GM23338 (cell line): ENCODE data around the gene YWHAB. TPM values are rescaled to one million over a fixed set of nuclear protein-coding genes. Genes with fewer than 3 reads are reported as not detected.

ENCODE experiments used
- ATAC-seq: fragments of 200-7000 bp; cut with Tn5 transposase; 3 replicates; pipeline ENCODE4 v1.9.1; 2020
- DNase-seq: peaks from one replicate; pipeline ENCODE4 v3.0.0-alpha.2; 2015; ENCODE audit warnings: low spot score
- H2AFZ ChIP-seq: fragments of 200-600 bp; sonication (generic); 2 replicates; pipeline ENCODE4 v1.8.0; 2016; ENCODE audit warnings: antibody characterized with exemption, mild to moderate bottlenecking, moderate library complexity
- H3F3A ChIP-seq: fragments of 200-600 bp; sonication (generic); replicated peaks from 2 replicates; pipeline ENCODE4 v1.8.0; 2017; ENCODE audit warnings: antibody characterized with exemption, mixed run types, low read depth
- H3K27ac ChIP-seq: fragments of 200-600 bp; sonication (generic); 2 replicates; pipeline ENCODE4 v1.6.1; 2016; ENCODE audit warnings: low read depth
- H3K27me3 ChIP-seq: fragments of 200-600 bp; sonication (generic); 2 replicates; pipeline ENCODE4 v1.8.0; 2016; ENCODE audit warnings: mild to moderate bottlenecking, mixed run types, moderate library complexity; ENCODE audit not compliant: insufficient read depth
- H3K36me3 ChIP-seq: fragments of 200-600 bp; sonication (generic); 2 replicates; pipeline ENCODE4 v1.8.0; 2016; ENCODE audit warnings: mild to moderate bottlenecking; ENCODE audit not compliant: insufficient read depth
- H3K4me1 ChIP-seq: fragments of 200-600 bp; sonication (generic); 2 replicates; pipeline ENCODE4 v1.8.0; 2016; ENCODE audit warnings: mild to moderate bottlenecking, moderate library complexity; ENCODE audit not compliant: insufficient read depth
- H3K4me2 ChIP-seq: fragments of 200-600 bp; sonication (generic); 2 replicates; pipeline ENCODE4 v1.7.1; 2017; ENCODE audit warnings: mixed run types
- H3K4me3 ChIP-seq: fragments of 200-600 bp; sonication (generic); 2 replicates; pipeline ENCODE4 v1.6.1; 2016; ENCODE audit warnings: mixed run types
- H3K79me2 ChIP-seq: fragments of 200-600 bp; sonication (generic); replicated peaks from 2 replicates; pipeline ENCODE4 v1.8.0; 2017; ENCODE audit warnings: mild to moderate bottlenecking; ENCODE audit not compliant: insufficient read depth
- H3K9me2 ChIP-seq: fragments of 200-600 bp; sonication (generic); 2 replicates; pipeline ENCODE4 v1.8.0; 2017; ENCODE audit not compliant: insufficient read depth
- H4K20me1 ChIP-seq: fragments of 200-600 bp; sonication (generic); replicated peaks from 2 replicates; pipeline ENCODE4 v1.8.0; 2017; ENCODE audit warnings: mild to moderate bottlenecking; ENCODE audit not compliant: insufficient read depth
- H3K27ac Mint-ChIP-seq: 2 replicates; pipeline ENCODE4 v1.8.0; 2020; ENCODE audit warnings: inconsistent platforms, mild to moderate bottlenecking, moderate library complexity, mixed read lengths
- H3K27me3 Mint-ChIP-seq: 3 replicates; pipeline ENCODE4 v1.8.0; 2022; ENCODE audit warnings: low read depth, mild to moderate bottlenecking, moderate library complexity, mixed read lengths, inconsistent platforms; ENCODE audit not compliant: insufficient read depth, poor library complexity
- H3K36me3 Mint-ChIP-seq: 3 replicates; pipeline ENCODE4 v1.8.0; 2021; ENCODE audit warnings: low read depth, mild to moderate bottlenecking, inconsistent platforms, moderate library complexity, mixed read lengths
- H3K4me1 Mint-ChIP-seq: 3 replicates; pipeline ENCODE4 v1.8.0; 2020; ENCODE audit warnings: mild to moderate bottlenecking, inconsistent platforms, mixed read lengths
- H3K4me3 Mint-ChIP-seq: 3 replicates; pipeline ENCODE4 v1.8.0; 2021; ENCODE audit warnings: moderate library complexity, mild to moderate bottlenecking, inconsistent platforms, mixed read lengths
- H3K9me3 Mint-ChIP-seq: 3 replicates; pipeline ENCODE4 v1.8.0; 2020; ENCODE audit warnings: moderate library complexity, mild to moderate bottlenecking, inconsistent platforms, mixed read lengths
- EZH2 ChIP-seq: fragments of 200-600 bp; sonication (generic); IDR thresholded peaks from one replicate; pipeline ENCODE4 v1.8.0; 2017; ENCODE audit warnings: antibody characterized with exemption, mild to moderate bottlenecking, low read depth; ENCODE audit not compliant: unreplicated experiment
- EZH2phosphoT487 ChIP-seq: fragments of 200-600 bp; sonication (generic); IDR thresholded peaks from one replicate; pipeline ENCODE4 v1.8.1; 2018; ENCODE audit warnings: antibody characterized with exemption; ENCODE audit not compliant: unreplicated experiment
- NANOG ChIP-seq: IDR thresholded peaks from 2 replicates; pipeline ENCODE4 v1.6.1; 2016; ENCODE audit warnings: antibody characterized with exemption, borderline replicate concordance
- POLR2AphosphoS5 ChIP-seq: IDR thresholded peaks from 2 replicates; pipeline ENCODE4 v1.6.1; 2016; ENCODE audit warnings: antibody characterized with exemption, low read depth
- REST ChIP-seq: IDR thresholded peaks from one replicate; pipeline ENCODE4 v1.6.1; 2018; ENCODE audit warnings: antibody characterized with exemption; ENCODE audit not compliant: unreplicated experiment
- STAT1 ChIP-seq: IDR thresholded peaks from one replicate; pipeline ENCODE4 v1.6.1; 2016; ENCODE audit warnings: antibody characterized with exemption; ENCODE audit not compliant: unreplicated experiment
- ZNF114 ChIP-seq: fragments of 250-450 bp; sonication (Bioruptor Pico); IDR thresholded peaks from 2 replicates; pipeline ENCODE4 v1.5.0; 2020; ENCODE audit warnings: mild to moderate bottlenecking, moderate library complexity
- ZNF462 ChIP-seq: fragments of 250-450 bp; sonication (Bioruptor Pico); IDR thresholded peaks from 2 replicates; pipeline ENCODE4 v1.5.0; 2020; ENCODE audit warnings: mild to moderate bottlenecking, moderate library complexity
- polyA plus RNA-seq: library from polyadenylated mRNA; unstranded; fragments of >200 nt; fragmentation: Nextera tagmentation; extraction: Ambion mirVana; gene quantifications from 2 replicates; pipeline ENCODE4 v1.2.1, GENCODE V29; 2016
- total RNA-seq: library from RNA; depleted of rRNA; stranded (reverse); fragments of >200 nt; shearing (Covaris generic); gene quantifications from 2 replicates; pipeline ENCODE4 v1.2.3, GENCODE V29; 2014

YWHAB gene
- total and polyA plus RNA-seq, 2 experiments from 2014 or later, result 121 to 519 TPM

GRCh38 chr20:44941120-44941691 is 55.7 kb downstream of the YWHAB start:
- Histone ChIP-seq H3K9me2 (no peaks in the 10 kb centered on the region), H2AFZ (no peak overlapping the region), H3K4me1 (no peaks in the 10 kb centered on the region), H3K4me2 (no peak overlapping the region), H3K4me3 (no peak overlapping the region), H4K20me1 (peaks cover 3% of the 10 kb centered on the region), H3K27me3 (no peaks in the 10 kb centered on the region), H3K27ac (no peak overlapping the region), H3K36me3 (peaks cover 22% of the 10 kb centered on the region), H3F3A (peaks cover 3% of the 10 kb centered on the region; the same call in 1 of the 2 replicates), H3K79me2 (no peaks in the 10 kb centered on the region)
- no peaks in the 10 kb centered on the region for H3K9me3 Mint-ChIP-seq
- no peak for DNase-seq
- peaks cover 72% of the 10 kb centered on the region for H3K36me3 Mint-ChIP-seq
- no peaks in the 10 kb centered on the region for H3K4me1 Mint-ChIP-seq
- no peak overlapping the region; the same call in 1 of the 2 replicates for H3K27ac Mint-ChIP-seq
- no peak for TF ChIP-seq ZNF114
- no peak for TF ChIP-seq REST
- no peak for TF ChIP-seq EZH2phosphoT487
- TF ChIP-seq POLR2AphosphoS5, result no peak
- no peak for TF ChIP-seq NANOG
- no peak for TF ChIP-seq STAT1
- TF ChIP-seq ZNF462 (CRISPR knock-in tag), result no peak
- TF ChIP-seq EZH2, result no peak
- no peak for ATAC-seq
- no peaks in the 10 kb centered on the region for H3K27me3 Mint-ChIP-seq
- no peak overlapping the region for H3K4me3 Mint-ChIP-seq
